ENCODE measurements around the gene PRUNE2. TPM values are rescaled to one million over a fixed set of nuclear protein-coding genes. Genes with fewer than 3 reads are reported as not detected.
"Not testable (repeated sequence)": the region's sequence is repeated elsewhere in the genome, so short reads cannot be mapped to it uniquely, and the experiment has no call there.

Gene PRUNE2
- total RNA-seq, 2 experiments from 2014 or later = 0.38 to 0.72 TPM

DNA sequence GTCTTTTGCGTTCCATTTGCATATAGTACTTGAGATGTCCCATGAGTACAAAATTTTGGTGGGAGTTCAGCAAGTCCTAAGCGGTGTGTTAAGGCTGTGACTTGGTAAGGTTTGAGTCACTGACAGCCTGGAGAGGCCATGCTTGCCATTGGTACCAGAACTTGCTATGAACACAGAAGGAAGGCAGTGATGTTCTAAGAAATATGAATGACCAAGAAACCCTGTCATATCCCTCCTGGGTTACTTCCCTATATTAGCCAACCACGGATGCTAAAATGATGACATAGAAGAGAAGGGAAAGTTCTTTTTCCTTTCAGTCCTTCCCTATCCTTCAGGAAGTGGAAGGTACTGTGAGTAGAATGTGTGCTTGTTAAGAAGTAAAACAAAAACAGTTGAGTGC, 310.3 kb downstream of the PRUNE2 start:
- Mint-ChIP-seq H3K4me3 (no peak overlapping the region), H3K27me3 (peaks cover 3% of the 10 kb centered on the region), H3K27ac (no peak overlapping the region), H3K36me3 (ENCODE audit: low read depth) (no peaks in the 10 kb centered on the region), H3K9me3 (no peaks in the 10 kb centered on the region), H3K4me1 (ENCODE audit: low read depth) (peaks cover 7% of the 10 kb centered on the region)
- intact Hi-C loops (cut with micrococcal nuclease) = no loop called here
- ChIA-PET CTCF (no interaction called here), POLR2A (no interaction called here)
- ATAC-seq = no peak
- no peak for DNase-seq
- TF ChIP-seq, protein P1, sequence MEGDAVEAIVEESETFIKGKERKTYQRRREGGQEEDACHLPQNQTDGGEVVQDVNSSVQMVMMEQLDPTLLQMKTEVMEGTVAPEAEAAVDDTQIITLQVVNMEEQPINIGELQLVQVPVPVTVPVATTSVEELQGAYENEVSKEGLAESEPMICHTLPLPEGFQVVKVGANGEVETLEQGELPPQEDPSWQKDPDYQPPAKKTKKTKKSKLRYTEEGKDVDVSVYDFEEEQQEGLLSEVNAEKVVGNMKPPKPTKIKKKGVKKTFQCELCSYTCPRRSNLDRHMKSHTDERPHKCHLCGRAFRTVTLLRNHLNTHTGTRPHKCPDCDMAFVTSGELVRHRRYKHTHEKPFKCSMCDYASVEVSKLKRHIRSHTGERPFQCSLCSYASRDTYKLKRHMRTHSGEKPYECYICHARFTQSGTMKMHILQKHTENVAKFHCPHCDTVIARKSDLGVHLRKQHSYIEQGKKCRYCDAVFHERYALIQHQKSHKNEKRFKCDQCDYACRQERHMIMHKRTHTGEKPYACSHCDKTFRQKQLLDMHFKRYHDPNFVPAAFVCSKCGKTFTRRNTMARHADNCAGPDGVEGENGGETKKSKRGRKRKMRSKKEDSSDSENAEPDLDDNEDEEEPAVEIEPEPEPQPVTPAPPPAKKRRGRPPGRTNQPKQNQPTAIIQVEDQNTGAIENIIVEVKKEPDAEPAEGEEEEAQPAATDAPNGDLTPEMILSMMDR (IDR thresholded peaks at IDR 0.05) = no peak

DNA sequence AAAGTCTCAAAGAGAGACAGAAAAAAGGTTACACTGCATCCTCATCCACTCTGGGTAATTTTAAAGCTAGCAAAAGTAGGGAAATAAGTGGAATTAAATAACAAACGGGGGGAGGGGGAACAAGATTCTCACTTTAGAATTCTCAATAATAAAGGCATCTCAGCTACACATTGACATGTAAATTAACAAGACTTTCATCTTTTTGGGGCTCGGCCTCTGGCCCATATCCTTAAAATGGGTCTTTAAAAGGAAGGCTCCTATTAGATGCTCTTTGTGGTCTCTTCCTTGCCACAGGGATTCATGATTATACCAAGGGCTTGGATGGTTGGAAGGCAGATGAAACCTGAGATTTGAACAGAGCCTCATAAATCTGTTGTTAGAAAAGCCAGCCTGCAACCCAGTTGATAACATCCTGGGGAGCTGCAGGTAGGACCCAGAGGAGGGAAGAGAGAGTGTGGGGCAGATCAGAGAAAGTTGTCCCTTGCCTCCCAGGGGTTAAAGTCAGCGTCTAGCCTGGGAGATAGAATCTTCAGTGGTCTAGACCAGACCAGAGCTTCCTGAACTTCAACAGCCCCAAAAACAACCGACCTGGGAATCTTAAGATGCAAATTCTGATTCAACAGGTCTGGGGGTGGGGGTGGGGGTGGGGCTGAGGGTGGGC, 311.0 kb downstream of the PRUNE2 start:
- Mint-ChIP-seq H3K4me3 (no peak overlapping the region), H3K9me3 (no peaks in the 10 kb centered on the region), H3K36me3 (ENCODE audit: low read depth) (no peaks in the 10 kb centered on the region), H3K27me3 (peaks cover 3% of the 10 kb centered on the region), H3K27ac (no peak overlapping the region), H3K4me1 (ENCODE audit: low read depth) (peaks cover 7% of the 10 kb centered on the region)
- DNase-seq (no peak), ATAC-seq (no peak)
- CTCF ChIA-PET = no interaction called here
- intact Hi-C loops (cut with micrococcal nuclease) = no loop called here
- POLR2A ChIA-PET = interaction anchor here (0.5 kb wide), 1 partner anchor 55 kb away, joined by 3 read pairs; no protein-coding TSS in a partner anchor
- TF ChIP-seq, protein P1 (IDR thresholded peaks at IDR 0.05) = no peak

DNA sequence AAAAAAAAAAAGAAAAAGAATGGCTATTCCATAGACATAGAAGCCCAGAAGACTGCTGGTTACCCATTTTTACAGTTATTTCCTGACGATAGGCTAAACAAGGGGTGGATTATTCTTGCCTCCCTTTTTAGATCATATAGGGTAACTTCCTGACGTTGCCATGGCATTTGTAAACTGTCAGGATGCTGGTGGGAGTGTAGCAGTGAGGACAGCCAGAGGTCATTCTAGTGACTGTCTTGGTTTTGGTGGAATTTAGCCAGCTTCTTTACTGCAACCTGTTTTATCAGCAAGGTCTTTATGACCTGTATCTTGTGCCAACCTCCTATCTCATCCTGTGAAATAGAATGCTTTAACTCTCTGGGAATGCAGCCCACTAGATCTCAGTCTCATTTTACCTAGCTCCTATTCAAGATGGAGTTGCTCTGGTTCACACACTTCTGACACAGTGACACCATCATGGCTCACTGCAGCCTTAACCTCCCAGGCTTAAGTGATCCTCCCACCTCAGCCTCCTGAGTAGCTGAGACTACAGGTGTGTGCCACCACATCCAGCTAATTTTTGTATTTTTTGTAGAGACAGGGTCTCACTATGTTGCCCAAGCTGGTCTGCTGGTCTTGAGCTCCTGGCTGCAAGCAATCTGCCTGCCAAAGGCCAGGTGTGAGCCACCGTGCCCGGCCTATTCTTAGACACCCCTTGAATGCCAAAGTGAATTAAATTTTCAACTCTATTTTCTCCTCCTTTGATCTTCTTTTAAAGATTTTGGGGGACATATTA, 311.8 kb downstream of the PRUNE2 start:
- POLR2A ChIA-PET = not testable (repeated sequence)

DNA sequence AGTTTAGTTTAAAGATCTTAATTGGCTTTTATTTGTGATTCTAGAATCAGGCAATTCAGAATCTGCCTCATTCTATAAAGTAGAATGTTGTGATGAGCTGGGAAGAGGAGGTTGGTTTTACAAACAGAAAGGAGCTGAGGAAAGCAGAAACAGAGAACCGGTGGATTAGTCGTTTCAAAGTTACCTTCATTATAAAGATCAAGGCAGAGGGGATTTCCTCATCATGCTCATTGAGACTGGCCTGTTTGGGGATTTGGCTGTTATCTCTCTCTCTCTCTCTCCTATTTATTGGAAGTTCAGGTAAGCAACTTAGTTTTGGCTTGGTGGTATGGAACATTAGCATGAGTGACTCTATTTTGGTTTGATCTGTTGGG, 313.0 kb downstream of the PRUNE2 start:
- intact Hi-C loops (cut with micrococcal nuclease) = no loop called here
- ATAC-seq = no peak
- Mint-ChIP-seq H3K4me1 (ENCODE audit: low read depth) (peaks cover 7% of the 10 kb centered on the region), H3K27me3 (peaks cover 3% of the 10 kb centered on the region), H3K4me3 (no peak overlapping the region), H3K9me3 (no peaks in the 10 kb centered on the region), H3K36me3 (ENCODE audit: low read depth) (no peaks in the 10 kb centered on the region), H3K27ac (no peak overlapping the region)
- ChIA-PET CTCF (interaction anchor here (0.8 kb wide), 1 partner anchor 22 kb away, joined by 3 read pairs; no protein-coding TSS in a partner anchor), POLR2A (no interaction called here)
- DNase-seq = no peak
- TF ChIP-seq, protein P1 (IDR thresholded peaks at IDR 0.05) = no peak

More for the DNA sequence above, 311.8 kb downstream of the PRUNE2 start:
- H3K4me3 Mint-ChIP-seq; DNase-seq; intact Hi-C loops (cut with micrococcal nuclease); H3K4me1 Mint-ChIP-seq (ENCODE audit: low read depth); H3K27me3 Mint-ChIP-seq; H3K27ac Mint-ChIP-seq; H3K36me3 Mint-ChIP-seq (ENCODE audit: low read depth); H3K9me3 Mint-ChIP-seq; CTCF ChIA-PET; ATAC-seq: not testable (repeated sequence)

DNA sequence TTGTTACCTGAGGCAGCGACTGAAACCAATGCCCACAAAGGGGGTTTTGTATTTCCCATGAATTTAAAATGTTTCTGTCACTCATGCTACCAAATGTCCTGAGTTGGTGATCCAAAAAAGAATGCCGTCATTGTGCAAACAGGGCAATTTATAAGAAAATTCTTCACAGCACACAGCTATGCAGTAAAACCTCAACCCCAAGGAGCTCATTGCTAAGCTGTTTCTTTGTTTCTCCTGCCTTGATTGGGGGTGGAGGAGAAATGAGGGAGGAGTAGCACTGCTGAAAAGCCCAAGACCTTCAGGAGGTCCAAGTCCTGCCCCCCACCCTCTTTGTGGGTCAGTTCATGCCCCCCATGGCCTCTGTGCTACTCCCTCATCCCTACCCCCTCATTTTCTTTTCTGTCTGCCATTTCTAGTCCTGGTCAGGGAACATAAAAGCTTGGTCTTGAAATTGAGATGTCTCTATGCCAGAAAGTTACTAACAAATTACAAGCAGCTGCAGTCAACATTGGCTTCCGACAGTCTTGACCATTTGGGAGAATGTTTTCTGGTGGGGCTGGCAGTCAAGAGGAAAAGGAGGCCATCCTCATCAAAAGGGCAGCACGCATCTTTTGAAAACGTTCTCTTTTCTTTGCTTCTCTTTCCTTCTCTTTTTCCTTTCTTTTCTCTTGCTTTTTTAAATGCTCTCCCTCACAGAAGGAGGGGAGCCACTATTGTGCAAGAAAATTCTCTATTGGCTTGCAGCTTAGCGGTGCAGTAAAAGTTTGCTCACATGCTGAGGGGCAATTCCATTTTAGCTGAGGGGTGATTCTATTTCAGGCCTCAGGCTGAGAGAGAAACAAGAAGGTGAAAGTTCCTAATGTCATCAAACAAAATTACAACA, 313.6 kb downstream of the PRUNE2 start:
- H3K36me3 Mint-ChIP-seq (ENCODE audit: low read depth) = no peaks in the 10 kb centered on the region
- H3K9me3 Mint-ChIP-seq = no peaks in the 10 kb centered on the region
- intact Hi-C loops (cut with micrococcal nuclease) = no loop called here
- CTCF ChIA-PET = interaction anchor here (0.8 kb wide), 1 partner anchor 23 kb away, joined by 3 read pairs; no protein-coding TSS in a partner anchor
- peaks cover 7% of the 10 kb centered on the region for H3K4me1 Mint-ChIP-seq (ENCODE audit: low read depth)
- DNase-seq = no peak
- no peak for ATAC-seq
- H3K27me3 Mint-ChIP-seq = peaks cover 3% of the 10 kb centered on the region
- TF ChIP-seq, protein P1 (IDR thresholded peaks at IDR 0.05) = no peak
- POLR2A ChIA-PET = no interaction called here
- H3K4me3 Mint-ChIP-seq = no peak overlapping the region
- H3K27ac Mint-ChIP-seq = no peak overlapping the region

Data from activated CD8-positive, alpha-beta T cell treated with anti-CD3 and anti-CD28 coated beads for 36 hours (primary cell).